HUDEP-2 (cell line): Measurements from ENCODE around the gene SKIDA1.

ENCODE experiments used
- DNase-seq, 76 experiments: peaks; one replicate each; lab custom pipeline; 2025; ENCODE audit not compliant: unreplicated experiment in 76 of 76; lab: John Stamatoyannopoulos, UW

Gene SKIDA1

DNA sequence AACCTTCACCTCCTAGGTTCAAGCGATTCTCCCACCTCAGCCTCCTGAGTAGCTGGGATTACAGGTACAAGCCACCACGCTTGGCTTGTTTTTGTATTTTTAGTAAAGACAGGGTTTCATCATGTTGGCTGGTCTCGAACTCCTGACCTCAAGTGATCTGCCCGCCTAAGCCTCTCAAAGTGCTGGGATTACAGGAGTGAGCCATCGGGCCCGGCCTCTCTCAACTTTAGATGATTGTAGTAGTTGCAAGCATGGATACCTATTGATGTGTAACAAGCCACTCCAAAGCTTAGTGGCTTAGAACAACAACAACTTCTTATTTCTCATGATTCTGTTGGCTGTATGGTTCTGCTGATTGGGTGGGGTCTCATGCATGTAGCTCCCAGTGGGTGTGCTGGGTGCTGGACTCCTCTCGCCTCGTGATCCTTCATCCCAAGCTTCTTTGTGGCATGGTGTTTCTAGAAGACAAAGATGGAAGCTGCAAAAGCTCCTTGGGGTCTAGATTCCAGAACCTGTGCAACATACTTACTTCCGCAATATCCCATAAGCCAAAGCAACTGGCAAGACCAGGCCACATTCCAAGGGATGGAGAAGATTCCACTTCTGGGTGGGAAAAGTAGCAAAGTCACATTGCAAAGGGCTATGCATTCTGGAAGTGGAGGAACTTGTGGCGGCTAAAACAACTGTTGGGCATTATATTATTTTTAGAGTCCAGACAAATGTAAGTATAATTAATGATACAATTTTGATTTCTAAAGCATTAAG, 37.9 kb downstream of the SKIDA1 start:
- DNase-seq = no peak

DNA sequence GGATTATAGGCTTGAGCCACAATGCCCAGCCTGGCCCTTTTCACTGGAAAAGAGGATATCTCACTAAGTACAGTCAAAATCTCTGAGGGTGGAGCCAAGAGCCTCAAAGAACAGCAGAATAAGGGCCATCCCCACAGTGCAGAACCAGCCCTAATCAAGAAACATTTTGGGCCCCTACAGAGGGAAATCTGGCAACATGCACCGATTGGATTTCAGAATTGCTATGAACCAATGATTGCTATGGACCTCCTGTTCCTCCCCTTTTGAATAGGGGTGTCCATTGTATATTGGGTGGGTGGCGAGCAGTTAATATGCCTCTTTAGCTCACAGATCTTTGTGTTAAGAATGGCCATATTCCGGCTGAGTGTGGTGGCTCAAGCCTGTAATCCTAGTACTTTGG, 42.7 kb downstream of the SKIDA1 start:
- DNase-seq = no peak

DNA sequence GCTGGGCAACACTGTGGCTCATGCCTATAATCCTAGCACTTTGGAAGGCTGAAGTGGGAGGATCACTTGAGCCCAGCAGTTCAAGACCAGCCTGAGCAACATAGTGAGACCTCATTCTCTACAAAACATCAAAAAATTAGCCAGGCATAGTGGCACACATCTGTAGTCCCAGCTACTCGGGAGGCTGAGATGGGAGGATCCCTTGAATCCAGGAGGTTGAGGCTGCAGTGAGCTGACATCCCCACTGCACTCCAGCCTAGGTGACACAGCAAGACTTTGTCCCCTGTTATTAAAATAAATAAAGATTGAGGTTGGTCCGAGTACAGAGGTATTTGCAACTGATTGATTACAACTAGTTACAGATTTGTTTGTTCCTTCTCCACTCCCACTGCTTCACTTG, 44.1 kb downstream of the SKIDA1 start:
- no peak for DNase-seq

GRCh38 chr10:21479570-21480315, 45.7 kb downstream of the SKIDA1 start:
- no peak for DNase-seq

- no peak for DNase-seq
Measured at GRCh38 chr10:21475393-21475792, 50.1 kb downstream of the SKIDA1 start.

DNA sequence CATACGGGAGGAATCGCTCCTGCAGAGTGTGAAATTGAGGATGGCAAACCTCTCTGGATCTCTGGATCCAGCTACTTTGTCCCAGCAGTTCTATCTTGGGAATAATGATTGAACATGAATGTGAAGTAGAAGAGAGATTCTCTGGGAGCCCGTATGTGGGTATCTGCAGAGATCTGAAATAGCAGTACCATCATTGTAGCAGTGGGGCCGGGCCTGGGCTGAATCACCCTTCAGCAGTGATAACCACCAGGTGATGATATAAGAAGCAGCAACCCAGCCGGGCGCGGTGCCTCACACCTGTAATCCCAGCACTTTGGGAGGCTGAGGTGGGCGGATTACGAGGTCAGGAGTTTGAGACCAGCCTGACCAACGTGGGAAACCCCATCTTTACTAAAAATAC, 51.9 kb downstream of the SKIDA1 start:
- DNase-seq = no peak

GRCh38 chr10:21473135-21473534, 52.3 kb downstream of the SKIDA1 start:
- no peak for DNase-seq

- DNase-seq = no peak
Measured at GRCh38 chr10:21468086-21468485, 57.4 kb downstream of the SKIDA1 start.

GRCh38 chr10:21467633-21468032, 57.8 kb downstream of the SKIDA1 start:
- DNase-seq = no peak

GRCh38 chr10:21464134-21464533, 61.3 kb downstream of the SKIDA1 start:
- no peak for DNase-seq
